Measurements from ENCODE around the gene SLC26A11. TPM values are rescaled to one million over a fixed set of nuclear protein-coding genes. Genes with fewer than 3 reads are reported as not detected.

SLC26A11 gene
- total RNA-seq, 4 donors from 2014 or later, result 2.6 to 3.3 (median 3.1) TPM

- DNase-seq, result no peak
- TF ChIP-seq CTCF (IDR thresholded peaks at IDR 0.05 in 4 of 5, conservative IDR thresholded peaks at IDR 0.05 in 1 of 5), result no peak
- no peak for TF ChIP-seq POLR2A (IDR thresholded peaks at IDR 0.05)
- H3K4me3 ChIP-seq, result no peak overlapping the region
- intact Hi-C loops (cut with DNase I; ENCODE audit: low total_unique reads) (no loop called here), in situ Hi-C loops (cut with MboI; ENCODE audit: low sequenced_read_pairs in 4 of 4) (no loop called here)
- H3K36me3 ChIP-seq, result no peaks in the 10 kb centered on the region
- H3K9me3 ChIP-seq, result no peaks in the 10 kb centered on the region
- ATAC-seq, result no peak
- H3K27ac ChIP-seq, result no peak overlapping the region
- H3K4me1 ChIP-seq, result peaks cover under 1 to 6% of the 10 kb centered on the region in 2 donors
- no peaks in the 10 kb centered on the region for H3K27me3 ChIP-seq
These were observed 37.4 kb upstream of the SLC26A11 start for GRCh38 chr17:80182845-80183223.

- H3K36me3 ChIP-seq, result no peaks in the 10 kb centered on the region
- DNase-seq (no peak), ATAC-seq (no peak)
- no peak for TF ChIP-seq POLR2A (IDR thresholded peaks at IDR 0.05)
- no peak for TF ChIP-seq CTCF (IDR thresholded peaks at IDR 0.05 in 4 of 5, conservative IDR thresholded peaks at IDR 0.05 in 1 of 5)
- H3K27me3 ChIP-seq, result no peaks in the 10 kb centered on the region
- no peak overlapping the region for H3K4me3 ChIP-seq
- no peaks in the 10 kb centered on the region for H3K9me3 ChIP-seq
- intact Hi-C loops (cut with DNase I; ENCODE audit: low total_unique reads) (no loop called here), in situ Hi-C loops (cut with MboI; ENCODE audit: low sequenced_read_pairs in 4 of 4) (no loop called here)
- H3K4me1 ChIP-seq, result peaks cover 3 to 8% of the 10 kb centered on the region in 2 donors
- H3K27ac ChIP-seq, result no peak overlapping the region
These were observed 36.4 kb upstream of the SLC26A11 start for GRCh38 chr17:80183581-80184422.

GRCh38 chr17:80184423-80184714 lies 35.9 kb upstream of the SLC26A11 start:
- Histone ChIP-seq H3K27ac (no peak overlapping the region), H3K9me3 (no peaks in the 10 kb centered on the region), H3K36me3 (no peaks in the 10 kb centered on the region), H3K4me3 (no peak overlapping the region), H3K27me3 (no peaks in the 10 kb centered on the region), H3K4me1 (peaks cover 3 to 8% of the 10 kb centered on the region in 2 donors)
- DNase-seq (no peak), ATAC-seq (no peak)
- intact Hi-C loops (cut with DNase I; ENCODE audit: low total_unique reads) (no loop called here), in situ Hi-C loops (cut with MboI; ENCODE audit: low sequenced_read_pairs in 4 of 4) (no loop called here)
- TF ChIP-seq POLR2A (IDR thresholded peaks at IDR 0.05), result no peak
- TF ChIP-seq CTCF (IDR thresholded peaks at IDR 0.05 in 4 of 5, conservative IDR thresholded peaks at IDR 0.05 in 1 of 5), result no peak

GRCh38 chr17:80185968-80186367 lies 34.3 kb upstream of the SLC26A11 start:
- TF ChIP-seq CTCF (IDR thresholded peaks at IDR 0.05 in 4 of 5, conservative IDR thresholded peaks at IDR 0.05 in 1 of 5), result no peak
- no peak for ATAC-seq
- Histone ChIP-seq H3K4me1 (peaks cover 3 to 8% of the 10 kb centered on the region in 2 donors), H3K4me3 (no peak overlapping the region), H3K27ac (no peak overlapping the region), H3K36me3 (no peaks in the 10 kb centered on the region), H3K9me3 (no peaks in the 10 kb centered on the region), H3K27me3 (peaks cover 0 to under 1% (median 0%) of the 10 kb centered on the region in 3 donors)
- DNase-seq, result no peak
- intact Hi-C loops (cut with DNase I; ENCODE audit: low total_unique reads) (no loop called here), in situ Hi-C loops (cut with MboI; ENCODE audit: low sequenced_read_pairs in 4 of 4) (no loop called here)

All from gastrocnemius medialis (tissue), 4 donors.